ENCODE results near the gene DAPK1. TPM values are rescaled to one million over a fixed set of nuclear protein-coding genes. Genes with fewer than 3 reads are reported as not detected.

The DAPK1 gene
- total and polyA plus RNA-seq, 3 donors from 2014 or later = 35.1 to 74.6 (median 71.0) TPM

- WGBS, 2 donors = 96 to 97% methylated on average over 10 to 39 of the region's 39 CpGs
- intact Hi-C loops (cut with DNase I; ENCODE audit: low total_unique reads) = no loop called here
- H3K27ac ChIP-seq = no peak overlapping the region
- DNase-seq = no peak
- H3K9me3 ChIP-seq = no peaks in the 10 kb centered on the region
- no peak overlapping the region for H3K4me3 ChIP-seq
- no peak for TF ChIP-seq POLR2A (IDR thresholded peaks at IDR 0.05)
- no peak for TF ChIP-seq CTCF (IDR thresholded peaks at IDR 0.05)
- no peaks in the 10 kb centered on the region for H3K4me1 ChIP-seq
- H3K36me3 ChIP-seq (ENCODE audit: low read depth, missing control alignments) = no peaks in the 10 kb centered on the region
- H3K27me3 ChIP-seq = no peaks in the 10 kb centered on the region
Measured at GRCh38 chr9:87706066-87706739, 208.5 kb downstream of the DAPK1 start.

GRCh38 chr9:87707805-87708506, 210.3 kb downstream of the DAPK1 start:
- DNase-seq = no peak
- Histone ChIP-seq H3K4me1 (peaks cover 6% of the 10 kb centered on the region), H3K9me3 (no peaks in the 10 kb centered on the region), H3K36me3 (ENCODE audit: low read depth, missing control alignments) (no peaks in the 10 kb centered on the region), H3K27ac (no peak overlapping the region), H3K4me3 (no peak overlapping the region), H3K27me3 (no peaks in the 10 kb centered on the region)
- WGBS, 2 donors = 64 to 74% methylated on average over 6 of the region's 6 CpGs
- TF ChIP-seq POLR2A (IDR thresholded peaks at IDR 0.05) = no peak
- no peak for TF ChIP-seq CTCF (IDR thresholded peaks at IDR 0.05)
- intact Hi-C loops (cut with DNase I; ENCODE audit: low total_unique reads) = no loop called here

GRCh38 chr9:87708546-87708945, 210.9 kb downstream of the DAPK1 start:
- H3K36me3 ChIP-seq (ENCODE audit: low read depth, missing control alignments) = no peaks in the 10 kb centered on the region
- no peak overlapping the region for H3K27ac ChIP-seq
- H3K4me1 ChIP-seq = peaks cover 6% of the 10 kb centered on the region
- intact Hi-C loops (cut with DNase I; ENCODE audit: low total_unique reads) = no loop called here
- WGBS, 2 donors = 89% methylated on average over 5 of the region's 5 CpGs
- TF ChIP-seq POLR2A (IDR thresholded peaks at IDR 0.05) = no peak
- no peak for TF ChIP-seq CTCF (IDR thresholded peaks at IDR 0.05)
- DNase-seq = no peak
- no peaks in the 10 kb centered on the region for H3K27me3 ChIP-seq
- H3K9me3 ChIP-seq = no peaks in the 10 kb centered on the region
- no peak overlapping the region for H3K4me3 ChIP-seq

- Histone ChIP-seq H3K4me3 (no peak overlapping the region), H3K27me3 (no peaks in the 10 kb centered on the region), H3K4me1 (peaks cover 6% of the 10 kb centered on the region), H3K9me3 (no peaks in the 10 kb centered on the region), H3K36me3 (ENCODE audit: low read depth, missing control alignments) (no peaks in the 10 kb centered on the region), H3K27ac (no peak overlapping the region)
- intact Hi-C loops (cut with DNase I; ENCODE audit: low total_unique reads) = no loop called here
- no peak for TF ChIP-seq POLR2A (IDR thresholded peaks at IDR 0.05)
- 83 to 91% methylated on average over 7 of the region's 7 CpGs for WGBS, 2 donors
- no peak for DNase-seq
Measured at GRCh38 chr9:87708986-87709728, 211.5 kb downstream of the DAPK1 start.

- Histone ChIP-seq H3K4me1 (peaks cover 15% of the 10 kb centered on the region), H3K9me3 (no peaks in the 10 kb centered on the region), H3K36me3 (ENCODE audit: low read depth, missing control alignments) (no peaks in the 10 kb centered on the region), H3K27ac (no peak overlapping the region), H3K27me3 (no peaks in the 10 kb centered on the region), H3K4me3 (no peak overlapping the region)
- intact Hi-C loops (cut with DNase I; ENCODE audit: low total_unique reads) = no loop called here
- 83 to 89% methylated on average over 5 of the region's 5 CpGs for WGBS, 2 donors
- no peak for DNase-seq
- TF ChIP-seq POLR2A (IDR thresholded peaks at IDR 0.05) (no peak), CTCF (IDR thresholded peaks at IDR 0.05) (no peak)
Measured at GRCh38 chr9:87710443-87710842, 212.8 kb downstream of the DAPK1 start.

Data from testis (tissue), 3 donors.